ENCODE measurements around the gene DDX20.

DDX20 gene

GRCh38 chr1:111768023-111768422, 12.3 kb downstream of the DDX20 start:
- H3K27me3 ChIP-seq (ENCODE audit: insufficient read depth, insufficient read length) = no peaks in the 10 kb centered on the region
- no peak overlapping the region for H3K9ac ChIP-seq (ENCODE audit: insufficient read length, low read depth)
- H3K4me1 ChIP-seq (ENCODE audit: insufficient read depth, insufficient read length) = no peaks in the 10 kb centered on the region
- no peak for DNase-seq (ENCODE audit: low read depth, low spot score)
- no peak for TF ChIP-seq YY1 (IDR thresholded peaks at IDR 0.05; ENCODE audit: insufficient read depth, insufficient read length)
- TF ChIP-seq SUZ12 (IDR thresholded peaks at IDR 0.05; ENCODE audit: extremely low read depth, insufficient read depth, insufficient read length) = no peak
- no peak for TF ChIP-seq ZNF274 (IDR thresholded peaks at IDR 0.05; ENCODE audit: low read depth, low read length)
- H3K4me3 ChIP-seq (ENCODE audit: insufficient read length, low read depth) = no peak overlapping the region
- no peaks in the 10 kb centered on the region for H3K9me3 ChIP-seq (ENCODE audit: insufficient read depth, low read length)
- peaks cover 60% of the 10 kb centered on the region for H3K36me3 ChIP-seq (ENCODE audit: insufficient read depth, insufficient read length, low read length)

GRCh38 chr1:111768625-111769024, 12.9 kb downstream of the DDX20 start:
- Histone ChIP-seq H3K27me3 (ENCODE audit: insufficient read depth, insufficient read length) (no peaks in the 10 kb centered on the region), H3K4me1 (ENCODE audit: insufficient read depth, insufficient read length) (no peaks in the 10 kb centered on the region), H3K4me3 (ENCODE audit: insufficient read length, low read depth) (no peak overlapping the region), H3K36me3 (ENCODE audit: insufficient read depth, insufficient read length, low read length) (peaks cover 54% of the 10 kb centered on the region), H3K9me3 (ENCODE audit: insufficient read depth, low read length) (no peaks in the 10 kb centered on the region), H3K9ac (ENCODE audit: insufficient read length, low read depth) (no peak overlapping the region)
- no peak for TF ChIP-seq YY1 (IDR thresholded peaks at IDR 0.05; ENCODE audit: insufficient read depth, insufficient read length)
- no peak for TF ChIP-seq ZNF274 (IDR thresholded peaks at IDR 0.05; ENCODE audit: low read depth, low read length)
- TF ChIP-seq SUZ12 (IDR thresholded peaks at IDR 0.05; ENCODE audit: extremely low read depth, insufficient read depth, insufficient read length) = no peak
- no peak for DNase-seq (ENCODE audit: low read depth, low spot score)

GRCh38 chr1:111769517-111770146, 13.9 kb downstream of the DDX20 start:
- Histone ChIP-seq H3K36me3 (ENCODE audit: insufficient read depth, insufficient read length, low read length) (peaks cover 44% of the 10 kb centered on the region), H3K27me3 (ENCODE audit: insufficient read depth, insufficient read length) (no peaks in the 10 kb centered on the region), H3K9ac (ENCODE audit: insufficient read length, low read depth) (no peak overlapping the region), H3K4me1 (ENCODE audit: insufficient read depth, insufficient read length) (no peaks in the 10 kb centered on the region), H3K4me3 (ENCODE audit: insufficient read length, low read depth) (no peak overlapping the region), H3K9me3 (ENCODE audit: insufficient read depth, low read length) (no peaks in the 10 kb centered on the region)
- no peak for DNase-seq (ENCODE audit: low read depth, low spot score)
- no peak for TF ChIP-seq SUZ12 (IDR thresholded peaks at IDR 0.05; ENCODE audit: extremely low read depth, insufficient read depth, insufficient read length)
- no peak for TF ChIP-seq YY1 (IDR thresholded peaks at IDR 0.05; ENCODE audit: insufficient read depth, insufficient read length)
- TF ChIP-seq ZNF274 (IDR thresholded peaks at IDR 0.05; ENCODE audit: low read depth, low read length) = no peak

DNA sequence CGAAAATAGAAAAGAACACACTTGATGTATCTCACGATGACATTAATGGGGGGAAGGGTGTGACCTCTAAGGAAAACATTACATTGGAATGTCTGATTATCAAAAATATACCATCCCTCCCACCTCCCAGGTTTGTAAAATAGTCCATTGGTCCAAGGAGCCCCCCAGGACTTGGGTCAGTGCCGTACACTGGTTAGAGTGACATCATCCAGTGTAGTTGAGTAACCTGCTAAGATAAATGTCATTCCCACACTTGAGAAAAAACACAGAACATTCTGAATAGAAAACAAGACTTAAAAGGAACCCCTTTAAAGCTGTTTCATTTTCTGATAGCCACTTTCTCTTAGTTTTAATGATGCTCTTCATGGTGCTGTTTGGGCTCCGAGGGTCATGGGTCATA, 15.2 kb downstream of the DDX20 start:
- DNase-seq (ENCODE audit: low read depth, low spot score) = no peak
- no peaks in the 10 kb centered on the region for H3K27me3 ChIP-seq (ENCODE audit: insufficient read depth, insufficient read length)
- TF ChIP-seq YY1 (IDR thresholded peaks at IDR 0.05; ENCODE audit: insufficient read depth, insufficient read length) = no peak
- TF ChIP-seq SUZ12 (IDR thresholded peaks at IDR 0.05; ENCODE audit: extremely low read depth, insufficient read depth, insufficient read length) = no peak
- no peak for TF ChIP-seq ZNF274 (IDR thresholded peaks at IDR 0.05; ENCODE audit: low read depth, low read length)
- H3K4me1 ChIP-seq (ENCODE audit: insufficient read depth, insufficient read length) = peaks cover 1% of the 10 kb centered on the region
- no peak overlapping the region for H3K9ac ChIP-seq (ENCODE audit: insufficient read length, low read depth)
- H3K9me3 ChIP-seq (ENCODE audit: insufficient read depth, low read length) = no peaks in the 10 kb centered on the region
- H3K4me3 ChIP-seq (ENCODE audit: insufficient read length, low read depth) = no peak overlapping the region
- H3K36me3 ChIP-seq (ENCODE audit: insufficient read depth, insufficient read length, low read length) = peaks cover 32% of the 10 kb centered on the region

DNA sequence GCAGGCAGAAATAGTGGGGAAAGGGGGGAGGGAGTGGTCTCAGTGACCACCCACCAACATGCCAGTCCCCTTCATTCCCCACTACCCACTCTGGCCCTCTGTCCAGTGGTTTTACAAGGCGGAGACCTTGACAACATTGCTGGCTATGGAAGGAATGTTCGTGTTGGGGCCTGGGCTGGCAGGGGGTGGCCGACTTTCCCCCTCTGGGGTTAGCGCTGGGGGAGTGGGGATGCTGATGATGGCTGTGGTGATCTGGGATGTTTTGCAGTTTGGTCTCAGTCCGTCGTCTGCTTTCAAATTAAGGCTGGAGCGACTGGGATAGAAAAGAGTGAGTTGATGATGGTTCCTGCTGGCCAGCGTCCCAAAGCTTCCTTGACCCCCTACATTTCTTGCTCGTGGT, 20.3 kb downstream of the DDX20 start:
- Histone ChIP-seq H3K9me3 (ENCODE audit: insufficient read depth, low read length) (peaks cover 14% of the 10 kb centered on the region; the same call in 1 of the 2 replicates), H3K4me1 (ENCODE audit: insufficient read depth, insufficient read length) (peaks cover 5% of the 10 kb centered on the region), H3K27me3 (ENCODE audit: insufficient read depth, insufficient read length) (no peaks in the 10 kb centered on the region), H3K36me3 (ENCODE audit: insufficient read depth, insufficient read length, low read length) (no peaks in the 10 kb centered on the region), H3K4me3 (ENCODE audit: insufficient read length, low read depth) (no peak overlapping the region), H3K9ac (ENCODE audit: insufficient read length, low read depth) (no peak overlapping the region)
- no peak for TF ChIP-seq SUZ12 (IDR thresholded peaks at IDR 0.05; ENCODE audit: extremely low read depth, insufficient read depth, insufficient read length)
- no peak for TF ChIP-seq YY1 (IDR thresholded peaks at IDR 0.05; ENCODE audit: insufficient read depth, insufficient read length)
- TF ChIP-seq ZNF274 (IDR thresholded peaks at IDR 0.05; ENCODE audit: low read depth, low read length) = no peak
- DNase-seq (ENCODE audit: low read depth, low spot score) = no peak

- Histone ChIP-seq H3K9me3 (ENCODE audit: insufficient read depth, low read length) (peaks cover 14% of the 10 kb centered on the region; the same call in 1 of the 2 replicates), H3K4me3 (ENCODE audit: insufficient read length, low read depth) (no peak overlapping the region), H3K9ac (ENCODE audit: insufficient read length, low read depth) (no peak overlapping the region), H3K27me3 (ENCODE audit: insufficient read depth, insufficient read length) (no peaks in the 10 kb centered on the region), H3K36me3 (ENCODE audit: insufficient read depth, insufficient read length, low read length) (no peaks in the 10 kb centered on the region), H3K4me1 (ENCODE audit: insufficient read depth, insufficient read length) (peaks cover 5% of the 10 kb centered on the region)
- DNase-seq (ENCODE audit: low read depth, low spot score) = no peak
- TF ChIP-seq ZNF274 (IDR thresholded peaks at IDR 0.05; ENCODE audit: low read depth, low read length) = no peak
- no peak for TF ChIP-seq SUZ12 (IDR thresholded peaks at IDR 0.05; ENCODE audit: extremely low read depth, insufficient read depth, insufficient read length)
- TF ChIP-seq YY1 (IDR thresholded peaks at IDR 0.05; ENCODE audit: insufficient read depth, insufficient read length) = no peak
These were observed 20.7 kb downstream of the DDX20 start for GRCh38 chr1:111776391-111776790.

- peaks cover 14% of the 10 kb centered on the region; the same call in 1 of the 2 replicates for H3K9me3 ChIP-seq (ENCODE audit: insufficient read depth, low read length)
- no peaks in the 10 kb centered on the region for H3K36me3 ChIP-seq (ENCODE audit: insufficient read depth, insufficient read length, low read length)
- no peak overlapping the region for H3K9ac ChIP-seq (ENCODE audit: insufficient read length, low read depth)
- no peaks in the 10 kb centered on the region for H3K27me3 ChIP-seq (ENCODE audit: insufficient read depth, insufficient read length)
- no peak overlapping the region for H3K4me3 ChIP-seq (ENCODE audit: insufficient read length, low read depth)
- peaks cover 5% of the 10 kb centered on the region for H3K4me1 ChIP-seq (ENCODE audit: insufficient read depth, insufficient read length)
- no peak for TF ChIP-seq YY1 (IDR thresholded peaks at IDR 0.05; ENCODE audit: insufficient read depth, insufficient read length)
- no peak for TF ChIP-seq SUZ12 (IDR thresholded peaks at IDR 0.05; ENCODE audit: extremely low read depth, insufficient read depth, insufficient read length)
- TF ChIP-seq ZNF274 (IDR thresholded peaks at IDR 0.05; ENCODE audit: low read depth, low read length) = no peak
- no peak for DNase-seq (ENCODE audit: low read depth, low spot score)
These were observed 21.2 kb downstream of the DDX20 start for GRCh38 chr1:111776861-111777260.

Data from NT2/D1 (cell line).